ENCODE data around the gene ZNF296.

ZNF296 gene

GRCh38 chr19:45102481-45102880 is 26.2 kb upstream of the ZNF296 start:
- DNase-seq = no peak

- DNase-seq = no peak
Measured at GRCh38 chr19:45101806-45102205, 25.5 kb upstream of the ZNF296 start.

GRCh38 chr19:45100846-45101252 is 24.6 kb upstream of the ZNF296 start:
- no peak for DNase-seq

GRCh38 chr19:45100201-45100600 is 23.9 kb upstream of the ZNF296 start:
- DNase-seq = no peak

- no peak for DNase-seq
Measured at GRCh38 chr19:45099467-45100191, 23.4 kb upstream of the ZNF296 start.

- DNase-seq = no peak
Measured at GRCh38 chr19:45098521-45099466, 22.5 kb upstream of the ZNF296 start.

- no peak for DNase-seq
Measured at GRCh38 chr19:45097776-45098520, 21.7 kb upstream of the ZNF296 start.

- no peak for DNase-seq
Measured at GRCh38 chr19:45097450-45097775, 21.1 kb upstream of the ZNF296 start.

- DNase-seq = no peak
Measured at GRCh38 chr19:45096700-45097099, 20.4 kb upstream of the ZNF296 start.

- DNase-seq = no peak
Measured at GRCh38 chr19:45095496-45096413, 19.5 kb upstream of the ZNF296 start.

- no peak for DNase-seq
Measured at GRCh38 chr19:45094707-45095106, 18.4 kb upstream of the ZNF296 start.

GRCh38 chr19:45094137-45094536 is 17.9 kb upstream of the ZNF296 start:
- DNase-seq = no peak

GRCh38 chr19:45092747-45093678 is 16.7 kb upstream of the ZNF296 start, which contains the start of gene PPP1R37:
Gene PPP1R37 (plus strand): TSS chr19:45093179. CDS start chr19:45093326, 147 bp downstream.
- peak; percentile 93 for DNase-seq

GRCh38 chr19:45091031-45091923 is 15.0 kb upstream of the ZNF296 start:
- DNase-seq = peak; percentile 96

GRCh38 chr19:45090606-45091005 is 14.3 kb upstream of the ZNF296 start:
- DNase-seq = no peak

- no peak for DNase-seq
Measured at GRCh38 chr19:45090034-45090433, 13.8 kb upstream of the ZNF296 start.

GRCh38 chr19:45087531-45087930 is 11.3 kb upstream of the ZNF296 start:
- peak; percentile 75 for DNase-seq

- DNase-seq = no peak
Measured at GRCh38 chr19:45086480-45086879, 10.2 kb upstream of the ZNF296 start.

- DNase-seq = no peak
Measured at GRCh38 chr19:45082170-45082569, 5.9 kb upstream of the ZNF296 start.

GRCh38 chr19:45079911-45080370 is 3.7 kb upstream of the ZNF296 start:
- no peak for DNase-seq
